NCI-H1436 (cell line): ENCODE results near the gene FITM1.
A peak's percentile ranks its signal among the peaks of the same experiment; 100 is the strongest.

Experiments
- DNase-seq: peaks from one replicate; lab custom pipeline; 2025; lab: John Stamatoyannopoulos, UW

FITM1 gene

GRCh38 chr14:24139272-24139934 is 8.9 kb downstream of the FITM1 start:
- DNase-seq = no peak

GRCh38 chr14:24141097-24141880 is 10.8 kb downstream of the FITM1 start, which contains the start of gene EMC9:
Gene EMC9, minus strand, starts transcription at chr14:24141591. Its CDS starts 287 bp downstream, at chr14:24141304.
- peak; percentile 99 for DNase-seq

GRCh38 chr14:24143511-24143910 is 13.1 kb downstream of the FITM1 start:
- DNase-seq = no peak

GRCh38 chr14:24144451-24144850 is 14.0 kb downstream of the FITM1 start:
- DNase-seq = no peak

GRCh38 chr14:24145219-24145618 is 14.8 kb downstream of the FITM1 start:
- no peak for DNase-seq

- DNase-seq = no peak
Measured at GRCh38 chr14:24145690-24146452, 15.4 kb downstream of the FITM1 start.

- peak; percentile 96 for DNase-seq
Measured at GRCh38 chr14:24146453-24146977, 16.1 kb downstream of the FITM1 start, which contains the start of gene PSME2. Gene PSME2, minus strand, starts transcription at chr14:24146610. Its CDS starts 29 bp downstream, at chr14:24146581.

GRCh38 chr14:24146978-24147760 is 16.7 kb downstream of the FITM1 start, which contains the start of gene RNF31:
Gene RNF31, plus strand, starts transcription at chr14:24147498. Its CDS starts 201 bp downstream, at chr14:24147699.
- DNase-seq = peak; percentile 98

- DNase-seq = no peak
Measured at GRCh38 chr14:24147761-24148428, 17.4 kb downstream of the FITM1 start.

GRCh38 chr14:24149302-24149969 is 19.0 kb downstream of the FITM1 start:
- no peak for DNase-seq

- no peak for DNase-seq
Measured at GRCh38 chr14:24150061-24150460, 19.6 kb downstream of the FITM1 start.

- DNase-seq = no peak
Measured at GRCh38 chr14:24150567-24150966, 20.1 kb downstream of the FITM1 start.

GRCh38 chr14:24150993-24151392 is 20.5 kb downstream of the FITM1 start:
- no peak for DNase-seq

GRCh38 chr14:24151404-24152080 is 21.1 kb downstream of the FITM1 start:
- no peak for DNase-seq

GRCh38 chr14:24155100-24155499 is 24.6 kb downstream of the FITM1 start:
- no peak for DNase-seq

GRCh38 chr14:24156840-24157239 is 26.4 kb downstream of the FITM1 start:
- DNase-seq = no peak

GRCh38 chr14:24157331-24157730 is 26.9 kb downstream of the FITM1 start:
- DNase-seq = no peak

- DNase-seq = no peak
Measured at GRCh38 chr14:24159777-24160498, 29.5 kb downstream of the FITM1 start.

GRCh38 chr14:24160499-24160849 is 30.0 kb downstream of the FITM1 start:
- DNase-seq = no peak
